Tibial nerve (tissue), 4 donors: Measurements from ENCODE around the gene SRGAP3.

ENCODE experiments used
- CTCF ChIP-seq, 5 experiments: fragments of 200-600 bp in 3 of 5; fragments of 450-650 bp in 2 of 5; sonication (generic) in 3 of 5; IDR thresholded peaks; one replicate each; pipeline ENCODE4 v1.5.1; 2016 to 2019; ENCODE audit warnings: antibody characterized with exemption in 5 of 5, mild to moderate bottlenecking in 3 of 5, moderate library complexity in 2 of 5
- EP300 ChIP-seq, 2 donors: sonication (generic); formaldehyde crosslinking; IDR thresholded peaks; one replicate each; pipeline ENCODE4 v1.6.1; 2017; ENCODE audit warnings: antibody characterized with exemption in 2 of 2, mild to moderate bottlenecking in 1 of 2
- POLR2A ChIP-seq, 2 donors: fragments of 450-650 bp; IDR thresholded peaks; one replicate each; pipeline ENCODE4 v1.6.1; 2017; ENCODE audit warnings: antibody characterized with exemption in 2 of 2, mild to moderate bottlenecking in 2 of 2, moderate library complexity in 2 of 2

GRCh38 chr3:9066141-9066540 lies 183.3 kb downstream of the SRGAP3 start:
- TF ChIP-seq CTCF (IDR thresholded peaks at IDR 0.05), result no peak
- no peak for TF ChIP-seq POLR2A (IDR thresholded peaks at IDR 0.05)
- TF ChIP-seq EP300 (IDR thresholded peaks at IDR 0.05), result no peak
